GM12878 (cell line): Measurements from ENCODE around the gene TMIGD3. TPM values are rescaled to one million over a fixed set of nuclear protein-coding genes. Genes with fewer than 3 reads are reported as not detected.

ENCODE experiments used
- ATAC-seq: fragments of 200-7000 bp; cut with Tn5 transposase; 3 replicates; pipeline ENCODE4 v1.9.1; 2020; ENCODE audit warnings: mild to moderate bottlenecking, moderate library complexity
- BruUV-seq: library from RNA; stranded (reverse); fragments of 400-500 nt; replicated peaks from 2 replicates; lab custom pipeline; 2021; lab: Mats Ljungman, UMichigan
- CTCF ChIA-PET: fragments of 300-600 bp; sonication (Branson Sonifier 250); formaldehyde crosslinking; extraction: SDS; loops from one replicate; lab custom pipeline; 2021; ENCODE audit warnings: inconsistent platforms; lab: Yijun Ruan, JAX
- POLR2A ChIA-PET: fragments of 350-600 bp; formaldehyde crosslinking; extraction: SDS; loops from one replicate; lab custom pipeline; 2021; ENCODE audit warnings: inconsistent platforms; lab: Charles Lee
- RAD21 ChIA-PET: fragments of 300-600 bp; sonication (Branson Sonifier 250); formaldehyde crosslinking; loops from one replicate; lab custom pipeline; 2023; ENCODE audit warnings: antibody characterized with exemption; ENCODE audit not compliant: unreplicated experiment; lab: Charles Lee
- SMC1A ChIA-PET: fragments of 300-600 bp; sonication (Branson Sonifier 250); formaldehyde crosslinking; loops from one replicate; lab custom pipeline; 2023; ENCODE audit not compliant: unreplicated experiment, uncharacterized antibody; lab: Charles Lee
- DNase-seq: peaks from one replicate; pipeline ENCODE4 v3.0.0-alpha.2; 2011; ENCODE audit warnings: low read depth, low spot score
- FAIRE-seq: peaks from 3 replicates; lab custom pipeline; 2011; peaks lifted over from hg19 to GRCh38; lab: Jason Lieb, UNC
- H2AFZ ChIP-seq: 2 replicates; pipeline ENCODE4 v1.6.0; 2011; ENCODE audit warnings: low read depth, low read length, control low read depth; ENCODE audit not compliant: control insufficient read depth
- H3K27ac ChIP-seq: 2 replicates; pipeline ENCODE4 v1.5.1; 2011; ENCODE audit warnings: control low read depth; ENCODE audit not compliant: control insufficient read depth, insufficient read depth
- H3K27me3 ChIP-seq, 2 experiments: replicated peaks in 1 of 2; 2 replicates each; pipeline versions ENCODE4 v1.6.0 to v1.6.1; 2011; ENCODE audit warnings: low read length in 1 of 2; ENCODE audit not compliant: control insufficient read depth in 2 of 2, insufficient read depth in 2 of 2
- H3K36me3 ChIP-seq, 2 experiments: 2 replicates each; pipeline ENCODE4 v1.5.1; 2011; ENCODE audit warnings: low read length in 1 of 2; ENCODE audit not compliant: control insufficient read depth in 2 of 2, insufficient read depth in 2 of 2
- H3K4me1 ChIP-seq: 2 replicates; pipeline ENCODE4 v1.6.1; 2011; ENCODE audit warnings: mild to moderate bottlenecking, low read length, moderate library complexity, mixed read lengths; ENCODE audit not compliant: control insufficient read depth, insufficient read depth
- H3K4me2 ChIP-seq: 2 replicates; pipeline ENCODE4 v1.6.0; 2011; ENCODE audit warnings: control low read depth; ENCODE audit not compliant: control insufficient read depth, insufficient read depth
- H3K4me3 ChIP-seq: fragments of 200-600 bp; sonication (generic); 2 replicates; pipeline ENCODE4 v1.5.1; 2016
- H3K79me2 ChIP-seq: 2 replicates; pipeline ENCODE4 v1.6.0; 2011; ENCODE audit warnings: low read length; ENCODE audit not compliant: control insufficient read depth, insufficient read depth
- H3K9ac ChIP-seq: 2 replicates; pipeline ENCODE4 v1.8.0; 2011; ENCODE audit warnings: low read length, control low read depth, mixed read lengths; ENCODE audit not compliant: control insufficient read depth, insufficient read depth
- H3K9me3 ChIP-seq: replicated peaks from 3 replicates; pipeline ENCODE4 v1.5.1; 2011; ENCODE audit warnings: mild to moderate bottlenecking, low read length; ENCODE audit not compliant: control insufficient read depth, insufficient read depth
- H4K20me1 ChIP-seq: 2 replicates; pipeline ENCODE4 v1.6.0; 2011; ENCODE audit not compliant: control insufficient read depth, insufficient read depth
- ATF2 ChIP-seq: IDR thresholded peaks from 2 replicates; pipeline ENCODE4 v1.6.1; 2012; ENCODE audit warnings: low read length, inconsistent platforms
- FOXK2 ChIP-seq: fragments of 450-650 bp; IDR thresholded peaks from 2 replicates; pipeline ENCODE4 v1.6.1; 2017; ENCODE audit warnings: mild to moderate bottlenecking, moderate library complexity
- FOXM1 ChIP-seq: IDR thresholded peaks from 2 replicates; pipeline ENCODE4 v1.6.1; 2012; ENCODE audit warnings: low read depth, mild to moderate bottlenecking, inconsistent platforms, low read length, moderate library complexity
- IRF4 ChIP-seq: IDR thresholded peaks from 2 replicates; pipeline ENCODE4 v1.6.1; 2011; ENCODE audit warnings: low read depth, low read length
- JUNB ChIP-seq: IDR thresholded peaks from 2 replicates; pipeline ENCODE4 v1.6.1; 2016; ENCODE audit warnings: antibody characterized with exemption, mild to moderate bottlenecking
- MEF2A ChIP-seq: IDR thresholded peaks from 2 replicates; pipeline ENCODE4 v1.6.1; 2011; ENCODE audit warnings: low read depth, mild to moderate bottlenecking, low read length, moderate library complexity; ENCODE audit not compliant: insufficient read depth
- MTA2 ChIP-seq: fragments of 450-650 bp; IDR thresholded peaks from 2 replicates; pipeline ENCODE4 v1.6.1; 2016; ENCODE audit warnings: low read depth, mild to moderate bottlenecking, moderate library complexity
- SRF ChIP-seq, 2 experiments: IDR thresholded peaks; 2 replicates each; pipeline ENCODE4 v1.6.1; 2011; ENCODE audit warnings: low read depth in 2 of 2, low read length in 2 of 2, mild to moderate bottlenecking in 1 of 2, moderate library complexity in 1 of 2
- ZNF384 ChIP-seq: IDR thresholded peaks from 2 replicates; pipeline ENCODE4 v1.6.1; 2012; ENCODE audit warnings: low read depth, mild to moderate bottlenecking, low read length, improper control_type of control experiment, borderline replicate concordance
- WGBS: methylation state at CpG from one replicate; pipeline ENCODE4 v1.1.6; 2016; ENCODE audit warnings: low lambda C conversion rate; ENCODE audit not compliant: insufficient replicate concordance, insufficient coverage; ENCODE audit errors: missing lambda C conversion rate; 5-methylcytosine and 5-hydroxymethylcytosine counted together
- in situ Hi-C: fragments of 300-500 bp; cut with MboI; formaldehyde crosslinking; loops from 9 replicates; pipeline ENCODE4 v1.14.3; 2018; ENCODE audit warnings: mixed read lengths
- intact Hi-C: fragments of 100-400 bp; cut with micrococcal nuclease; formaldehyde crosslinking; loops from one replicate; pipeline ENCODE4 v1.14.2; 2022; ENCODE audit not compliant: unreplicated experiment
- polyA plus RNA-seq, 11 experiments: library from polyadenylated mRNA; depleted of rRNA in 4 of 11; unstranded in 6 of 11; stranded (reverse) in 5 of 11; fragments of >200 nt; fragmentation: Nextera tagmentation in 4 of 11; fragmentation: Illumina TruSeq in 1 of 11; extraction: Ambion mirVana in 4 of 11; extraction: Trizol in 1 of 11; gene quantifications; 1 replicate in 1 of 11; 2 replicates in 10 of 11; pipeline versions ENCODE4 v1.2.1 to v1.2.3, GENCODE V29; 2011 to 2016; ENCODE audit warnings: inconsistent platforms in 2 of 11, missing spikeins in 2 of 11, low read depth in 1 of 11
- total RNA-seq, 4 experiments: library from RNA; depleted of rRNA in 3 of 4; stranded (reverse); fragments of >200 nt in 3 of 4; fragmentation: Illumina TruSeq in 1 of 4; extraction: Trizol in 1 of 4; gene quantifications; 2 replicates each; pipeline versions ENCODE4 v1.2.1 to v1.2.3, GENCODE V29; 2013 to 2021

Gene TMIGD3
- total and polyA plus RNA-seq, 10 of the 15 experiments (the other 5 are each of a cell fraction or from before 2014, with no cell fraction given): 0.17 TPM; not detected in 9

- ChIA-PET POLR2A (no interaction called here), SMC1A (interaction anchor here (2.6 kb wide), 1 partner anchor 53 kb away, joined by 11 read pairs; no protein-coding TSS in a partner anchor), CTCF (interaction anchor here (3.7 to 5.0 kb wide), 2 partner anchors 14 to 27 kb away, joined by 14 to 32 read pairs; no protein-coding TSS in a partner anchor), RAD21 (no interaction called here)
- BruUV-seq: no TSS peak
- Histone ChIP-seq H3K4me2 (peak overlapping the region; percentile 74), H4K20me1 (no peaks in the 10 kb centered on the region), H3K4me1 (peaks cover 12% of the 10 kb centered on the region; the same call in 1 of the 2 replicates), H3K9me3 (no peaks in the 10 kb centered on the region), H3K27ac (peak overlapping the region; percentile 59), H3K36me3 (peaks cover 7 to 14% of the 10 kb centered on the region in 2 experiments), H2AFZ (no peak overlapping the region), H3K27me3 (no peaks in the 10 kb centered on the region), H3K4me3 (peak overlapping the region; percentile 32), H3K79me2 (peaks cover 50% of the 10 kb centered on the region), H3K9ac (no peak overlapping the region)
- DNase-seq: peak; percentile 24
- intact Hi-C loops (loop anchor here (2.0 kb wide), 1 partner anchor 14 kb away; no protein-coding TSS in a partner anchor), in situ Hi-C loops (no loop called here)
- peak; percentile 77 for ATAC-seq
- peak; percentile 86 for TF ChIP-seq JUNB
- peak; percentile 43; the same call in 1 of the 2 replicates for TF ChIP-seq ATF2
- 0 out of 2 replicates have a peak, but pooled peaks have one; percentile 80 for TF ChIP-seq IRF4
- 0 out of 2 replicates have a peak, but pooled peaks have one; percentile 19 for TF ChIP-seq MEF2A
- 0 out of 2 replicates have a peak, but pooled peaks have one; percentile 16 for TF ChIP-seq ZNF384
- no peak for TF ChIP-seq FOXK2
- TF ChIP-seq MTA2: no peak
- TF ChIP-seq SRF (IDR thresholded peaks at IDR 0.05; ENCODE audit: low read depth in 2 of 2, low read length in 2 of 2): 0 out of 4 replicates have a peak, but pooled peaks of 1 of the 2 experiments have one; percentile 27
- no peak for TF ChIP-seq FOXM1
- 54% methylated on average over 5 of the region's 5 CpGs for WGBS
- FAIRE-seq: no peak
Measured at GRCh38 chr1:111454859-111455641, 48.4 kb downstream of the TMIGD3 start.
